ENCODE data around the gene TIPARP. TPM values are rescaled to one million over a fixed set of nuclear protein-coding genes. Genes with fewer than 3 reads are reported as not detected.

TIPARP gene
- polyA plus RNA-seq, 2 donors: 22.6 to 33.8 TPM

DNA sequence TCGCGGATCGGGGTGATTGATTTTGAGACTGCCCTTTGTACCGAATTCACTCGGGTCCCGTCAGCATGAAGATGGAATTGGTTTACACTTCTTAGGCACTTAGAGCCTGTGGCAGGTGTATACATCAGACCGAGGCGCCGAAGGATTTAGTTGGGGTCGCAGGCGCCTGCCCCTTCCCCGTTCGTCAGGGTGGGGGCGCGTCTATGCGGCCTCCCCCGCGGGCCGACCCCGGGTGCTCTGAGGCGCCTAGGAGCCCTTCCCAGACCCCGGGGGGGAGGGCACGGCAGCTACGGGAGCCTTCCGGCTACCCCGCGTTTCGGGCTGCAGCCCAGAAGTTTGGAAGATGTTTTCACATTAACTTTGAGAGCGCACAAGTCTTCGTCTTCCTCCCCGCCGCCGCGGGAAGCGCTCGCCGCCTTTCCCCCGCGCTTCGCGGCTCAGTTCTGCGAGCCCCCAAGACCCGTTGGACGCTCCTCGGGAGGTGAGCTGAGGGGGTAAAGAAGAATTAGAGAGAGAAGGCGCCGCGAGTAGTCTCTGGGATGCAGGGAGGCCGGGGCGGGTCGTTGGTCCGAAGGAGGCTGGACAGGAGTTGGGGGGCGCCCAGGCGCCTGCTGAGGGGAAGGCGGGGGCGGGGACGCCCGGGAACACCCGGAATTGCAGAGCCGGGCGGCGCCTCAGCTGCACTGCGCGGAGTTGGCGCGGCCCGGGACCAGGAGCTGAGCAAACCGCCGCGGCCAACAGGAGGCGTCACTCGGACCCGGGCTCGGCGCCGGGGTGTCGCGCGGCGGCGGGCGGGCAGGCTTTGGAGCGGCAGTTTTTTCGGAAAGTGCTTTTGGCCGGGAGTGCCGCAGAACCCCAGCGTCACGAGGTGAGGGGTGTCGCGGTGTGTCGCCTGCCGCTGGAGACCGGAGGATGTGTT, 780 bp downstream of the TIPARP start:
- WGBS, 2 donors: 0 to 1% methylated on average over 93 of the region's 93 CpGs
- H3K4me1 ChIP-seq (ENCODE audit: control insufficient read depth in 2 of 2, insufficient read depth in 2 of 2, low read length in 1 of 2): no peaks in the 10 kb centered on the region

DNA sequence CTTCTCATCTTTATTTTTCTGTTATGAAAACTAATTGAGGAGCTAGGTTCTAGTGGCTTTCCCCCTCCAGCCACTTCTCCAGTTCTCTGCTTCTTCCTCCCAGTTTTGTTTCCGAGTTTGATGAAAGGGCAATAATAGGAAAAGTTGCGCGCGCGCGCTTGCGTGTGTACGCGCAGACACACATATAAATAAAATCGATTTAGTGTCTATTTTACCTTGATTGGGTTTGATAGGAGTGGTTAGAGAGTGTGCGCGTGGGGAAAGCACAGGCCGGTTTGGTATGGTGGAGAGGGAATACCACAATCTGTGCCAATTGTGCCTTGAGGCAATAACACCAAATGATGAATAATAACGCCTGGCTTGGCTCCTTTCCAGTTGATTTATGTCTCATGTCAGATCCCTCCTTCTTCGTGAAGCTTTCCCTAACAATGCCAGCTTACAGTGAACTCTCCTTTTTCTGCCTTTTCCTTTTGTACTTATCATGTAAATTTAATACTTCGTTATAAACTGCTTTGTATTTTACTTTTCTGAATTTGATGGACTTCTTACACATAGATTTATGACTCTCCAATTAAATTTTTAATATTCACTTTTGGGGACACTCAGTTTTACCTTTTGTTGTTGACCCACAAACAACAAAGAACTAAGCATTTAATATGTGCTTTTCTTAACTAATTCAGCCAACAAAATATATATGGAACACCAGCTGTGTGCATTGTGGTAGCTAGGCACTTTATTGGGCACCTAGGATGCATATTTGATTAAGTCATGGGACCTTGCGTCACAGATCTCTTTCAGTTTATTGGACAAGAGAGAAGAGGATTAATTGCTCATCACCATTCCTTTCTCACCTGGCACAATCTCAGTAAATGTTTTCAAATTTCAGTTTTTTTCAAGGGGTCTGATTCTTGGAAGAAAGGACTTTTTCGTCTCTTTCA, 1.7 kb downstream of the TIPARP start:
- H3K9me3 ChIP-seq (ENCODE audit: control insufficient read depth in 2 of 2, insufficient read depth in 1 of 2, low read depth in 1 of 2, low read length in 1 of 2): no peaks in the 10 kb centered on the region
- WGBS, 2 donors: 10 to 12% methylated on average over 18 of the region's 18 CpGs
- no peaks in the 10 kb centered on the region for H3K4me1 ChIP-seq (ENCODE audit: control insufficient read depth in 2 of 2, insufficient read depth in 2 of 2, low read length in 1 of 2)
- peaks cover 4 to 7% of the 10 kb centered on the region in 2 donors for H3K36me3 ChIP-seq (ENCODE audit: control insufficient read depth in 2 of 2, insufficient read depth in 2 of 2, low read length in 1 of 2)
- H3K27ac ChIP-seq (ENCODE audit: low read depth in 2 of 2, low read length in 1 of 2): peak overlapping the region; percentile 95 to 96
- peak overlapping the region; percentile 68 to 96 for H3K4me3 ChIP-seq (ENCODE audit: low read depth in 1 of 2, low read length in 2 of 2)
- H3K27me3 ChIP-seq (ENCODE audit: control insufficient read depth in 1 of 2, insufficient read depth in 2 of 2, low read length in 2 of 2): no peaks in the 10 kb centered on the region

More for the DNA sequence above, 780 bp downstream of the TIPARP start:
- Histone ChIP-seq H3K27ac (ENCODE audit: low read depth in 2 of 2, low read length in 1 of 2) (peak overlapping the region; percentile 95 to 96), H3K36me3 (ENCODE audit: control insufficient read depth in 2 of 2, insufficient read depth in 2 of 2, low read length in 1 of 2) (peaks cover 4 to 7% of the 10 kb centered on the region in 2 donors), H3K9me3 (ENCODE audit: control insufficient read depth in 2 of 2, insufficient read depth in 1 of 2, low read depth in 1 of 2, low read length in 1 of 2) (no peaks in the 10 kb centered on the region), H3K4me3 (ENCODE audit: low read depth in 1 of 2, low read length in 2 of 2) (peak overlapping the region; percentile 68 to 96), H3K27me3 (ENCODE audit: control insufficient read depth in 1 of 2, insufficient read depth in 2 of 2, low read length in 2 of 2) (no peaks in the 10 kb centered on the region)

DNA sequence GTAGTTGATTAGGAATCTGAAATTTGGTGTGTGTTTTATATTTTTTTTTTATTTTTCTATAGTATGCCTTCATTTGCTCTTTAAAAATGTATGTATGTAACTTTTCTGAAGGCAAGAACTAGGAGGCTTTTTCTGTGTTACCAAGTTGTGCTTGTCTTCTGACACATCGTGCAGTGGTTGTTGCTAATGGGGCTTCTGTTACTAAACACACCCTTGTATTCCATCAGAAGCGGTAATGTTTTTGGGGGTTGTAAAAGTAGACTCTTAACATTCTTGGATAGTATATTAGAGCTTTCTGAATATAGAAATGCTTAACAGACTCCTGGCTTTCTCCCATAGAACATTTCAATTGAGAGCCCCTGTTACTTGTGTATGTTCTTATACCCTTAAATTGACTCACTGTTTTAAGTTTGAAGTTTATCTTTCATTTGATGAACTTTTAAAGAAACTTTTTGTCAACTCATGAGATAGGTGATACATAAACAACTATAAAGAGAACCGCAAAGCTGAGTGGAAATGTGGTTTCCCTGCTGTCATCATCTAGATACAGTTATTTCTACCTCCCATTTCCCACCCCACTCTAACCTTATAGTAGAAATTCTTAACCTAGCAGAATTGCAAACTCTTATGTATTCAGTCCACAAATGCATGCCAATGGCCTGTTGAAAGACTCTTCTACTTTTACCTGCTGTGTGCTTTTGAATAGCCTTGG, 2.5 kb downstream of the TIPARP start:
- no peak overlapping the region for H3K27ac ChIP-seq (ENCODE audit: low read depth in 2 of 2, low read length in 1 of 2)
- no peaks in the 10 kb centered on the region for H3K9me3 ChIP-seq (ENCODE audit: control insufficient read depth in 2 of 2, insufficient read depth in 1 of 2, low read depth in 1 of 2, low read length in 1 of 2)
- peaks cover 4 to 7% of the 10 kb centered on the region in 2 donors for H3K36me3 ChIP-seq (ENCODE audit: control insufficient read depth in 2 of 2, insufficient read depth in 2 of 2, low read length in 1 of 2)
- no peaks in the 10 kb centered on the region for H3K27me3 ChIP-seq (ENCODE audit: control insufficient read depth in 1 of 2, insufficient read depth in 2 of 2, low read length in 2 of 2)
- H3K4me3 ChIP-seq (ENCODE audit: low read depth in 1 of 2, low read length in 2 of 2): peak overlapping the region in 1 of 2 donors; percentile 68
- WGBS, 2 donors: 69% methylated on average over 3 of the region's 3 CpGs
- H3K4me1 ChIP-seq (ENCODE audit: control insufficient read depth in 2 of 2, insufficient read depth in 2 of 2, low read length in 1 of 2): no peaks in the 10 kb centered on the region

DNA sequence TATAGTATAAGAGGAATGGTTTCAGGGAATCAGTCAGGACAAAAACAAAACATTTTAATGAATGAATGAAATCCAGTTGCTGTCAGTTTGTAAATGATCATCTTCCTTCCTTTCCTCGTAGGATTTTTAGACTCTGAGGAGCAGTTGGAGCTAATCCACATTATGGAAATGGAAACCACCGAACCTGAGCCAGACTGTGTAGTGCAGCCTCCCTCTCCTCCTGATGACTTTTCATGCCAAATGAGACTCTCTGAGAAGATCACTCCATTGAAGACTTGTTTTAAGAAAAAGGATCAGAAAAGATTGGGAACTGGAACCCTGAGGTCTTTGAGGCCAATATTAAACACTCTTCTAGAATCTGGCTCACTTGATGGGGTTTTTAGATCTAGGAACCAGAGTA, 3.1 kb downstream of the TIPARP start:
- Histone ChIP-seq H3K27ac (ENCODE audit: low read depth in 2 of 2, low read length in 1 of 2) (no peak overlapping the region), H3K9me3 (ENCODE audit: control insufficient read depth in 2 of 2, insufficient read depth in 1 of 2, low read depth in 1 of 2, low read length in 1 of 2) (no peaks in the 10 kb centered on the region), H3K36me3 (ENCODE audit: control insufficient read depth in 2 of 2, insufficient read depth in 2 of 2, low read length in 1 of 2) (peaks cover 4 to 7% of the 10 kb centered on the region in 2 donors), H3K4me1 (ENCODE audit: control insufficient read depth in 2 of 2, insufficient read depth in 2 of 2, low read length in 1 of 2) (no peaks in the 10 kb centered on the region), H3K4me3 (ENCODE audit: low read depth in 1 of 2, low read length in 2 of 2) (peak overlapping the region in 1 of 2 donors; percentile 68), H3K27me3 (ENCODE audit: control insufficient read depth in 1 of 2, insufficient read depth in 2 of 2, low read length in 2 of 2) (no peaks in the 10 kb centered on the region)
- 27 to 28% methylated on average over 2 of the region's 2 CpGs for WGBS, 2 donors

DNA sequence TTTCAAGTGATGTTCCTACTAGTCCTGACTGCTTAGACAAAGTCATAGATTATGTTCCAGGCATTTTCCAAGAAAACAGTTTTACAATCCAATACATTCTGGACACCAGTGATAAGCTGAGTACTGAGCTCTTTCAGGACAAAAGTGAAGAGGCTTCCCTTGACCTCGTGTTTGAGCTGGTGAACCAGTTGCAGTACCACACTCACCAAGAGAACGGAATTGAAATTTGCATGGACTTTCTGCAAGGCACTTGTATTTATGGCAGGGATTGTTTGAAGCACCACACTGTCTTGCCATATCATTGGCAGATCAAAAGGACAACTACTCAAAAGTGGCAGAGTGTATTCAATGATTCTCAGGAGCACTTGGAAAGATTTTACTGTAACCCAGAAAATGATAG, 3.8 kb downstream of the TIPARP start:
- Histone ChIP-seq H3K27me3 (ENCODE audit: control insufficient read depth in 1 of 2, insufficient read depth in 2 of 2, low read length in 2 of 2) (no peaks in the 10 kb centered on the region), H3K36me3 (ENCODE audit: control insufficient read depth in 2 of 2, insufficient read depth in 2 of 2, low read length in 1 of 2) (peaks cover 4 to 7% of the 10 kb centered on the region in 2 donors), H3K4me3 (ENCODE audit: low read depth in 1 of 2, low read length in 2 of 2) (peak overlapping the region in 1 of 2 donors; percentile 16), H3K9me3 (ENCODE audit: control insufficient read depth in 2 of 2, insufficient read depth in 1 of 2, low read depth in 1 of 2, low read length in 1 of 2) (no peaks in the 10 kb centered on the region), H3K27ac (ENCODE audit: low read depth in 2 of 2, low read length in 1 of 2) (no peak overlapping the region), H3K4me1 (ENCODE audit: control insufficient read depth in 2 of 2, insufficient read depth in 2 of 2, low read length in 1 of 2) (no peaks in the 10 kb centered on the region)
- WGBS, 2 donors: 90 to 91% methylated on average over 2 of the region's 2 CpGs

DNA sequence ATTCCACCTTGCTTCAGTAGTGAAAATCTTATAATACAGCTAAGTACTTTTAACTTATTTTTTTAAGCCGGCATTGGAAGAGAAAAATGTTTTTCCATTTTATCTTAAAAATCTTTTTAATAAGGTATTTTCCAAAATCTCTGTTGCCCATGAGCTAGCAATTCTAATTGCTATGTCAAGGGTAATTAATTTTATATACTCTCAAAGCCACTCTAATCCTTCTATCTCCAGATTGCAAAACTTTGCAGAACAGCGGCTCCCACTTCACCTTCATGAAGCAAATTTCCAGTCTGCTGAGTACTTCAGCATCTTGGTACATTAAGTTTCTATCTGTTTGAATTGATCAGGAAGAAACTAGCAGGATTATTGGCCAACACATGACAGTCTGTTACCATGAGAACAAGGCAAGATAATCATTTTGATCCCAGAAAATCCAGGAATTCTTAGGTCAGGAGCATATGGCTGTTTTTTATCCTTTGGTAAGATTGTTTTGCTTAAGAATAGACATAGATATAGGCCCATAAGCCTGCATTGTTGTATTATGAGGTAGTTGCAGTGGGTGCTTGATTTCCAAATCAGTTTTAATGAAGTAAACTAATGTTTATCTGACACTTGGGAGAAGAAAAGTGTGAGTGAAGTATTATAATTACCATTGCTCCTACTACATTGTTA, 6.0 kb downstream of the TIPARP start:
- 74 to 81% methylated on average over 2 of the region's 2 CpGs for WGBS, 2 donors
- no peaks in the 10 kb centered on the region for H3K4me1 ChIP-seq (ENCODE audit: control insufficient read depth in 2 of 2, insufficient read depth in 2 of 2, low read length in 1 of 2)

DNA sequence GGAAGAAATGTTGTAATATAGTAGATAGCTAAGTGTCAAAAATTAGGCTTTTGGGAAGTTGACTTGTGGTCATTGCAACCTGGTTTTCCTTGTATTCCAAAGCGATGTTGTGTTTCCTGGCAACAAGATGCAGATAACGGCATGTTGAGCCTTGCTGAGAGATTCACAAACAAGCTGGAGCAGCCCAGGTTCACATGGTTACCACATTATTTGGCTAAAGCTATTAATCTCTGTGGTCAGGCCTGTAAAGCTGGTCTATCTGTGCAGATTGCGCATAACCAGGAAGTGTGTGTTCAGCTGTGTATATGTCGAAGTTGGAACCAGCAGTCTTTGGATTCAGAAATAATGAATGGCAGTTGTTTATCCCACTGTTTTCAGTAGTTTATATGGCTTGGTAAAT, 6.6 kb downstream of the TIPARP start:
- Histone ChIP-seq H3K4me1 (ENCODE audit: control insufficient read depth in 2 of 2, insufficient read depth in 2 of 2, low read length in 1 of 2) (peaks cover 0 to 3% of the 10 kb centered on the region in 2 donors), H3K9me3 (ENCODE audit: control insufficient read depth in 2 of 2, insufficient read depth in 1 of 2, low read depth in 1 of 2, low read length in 1 of 2) (no peaks in the 10 kb centered on the region), H3K27me3 (ENCODE audit: control insufficient read depth in 1 of 2, insufficient read depth in 2 of 2, low read length in 2 of 2) (no peaks in the 10 kb centered on the region), H3K27ac (ENCODE audit: low read depth in 2 of 2, low read length in 1 of 2) (peak overlapping the region in 1 of 2 donors; percentile 22), H3K4me3 (ENCODE audit: low read depth in 1 of 2, low read length in 2 of 2) (peak overlapping the region in 1 of 2 donors; percentile 15), H3K36me3 (ENCODE audit: control insufficient read depth in 2 of 2, insufficient read depth in 2 of 2, low read length in 1 of 2) (peaks cover 4 to 7% of the 10 kb centered on the region in 2 donors)
- 15 to 23% methylated on average over 4 of the region's 4 CpGs for WGBS, 2 donors

More for the DNA sequence above, 6.0 kb downstream of the TIPARP start:
- Histone ChIP-seq H3K9me3 (ENCODE audit: control insufficient read depth in 2 of 2, insufficient read depth in 1 of 2, low read depth in 1 of 2, low read length in 1 of 2) (no peaks in the 10 kb centered on the region), H3K4me3 (ENCODE audit: low read depth in 1 of 2, low read length in 2 of 2) (peak overlapping the region in 1 of 2 donors; percentile 3), H3K36me3 (ENCODE audit: control insufficient read depth in 2 of 2, insufficient read depth in 2 of 2, low read length in 1 of 2) (peaks cover 4 to 7% of the 10 kb centered on the region in 2 donors), H3K27me3 (ENCODE audit: control insufficient read depth in 1 of 2, insufficient read depth in 2 of 2, low read length in 2 of 2) (no peaks in the 10 kb centered on the region), H3K27ac (ENCODE audit: low read depth in 2 of 2, low read length in 1 of 2) (peak overlapping the region in 1 of 2 donors; percentile 27)

DNA sequence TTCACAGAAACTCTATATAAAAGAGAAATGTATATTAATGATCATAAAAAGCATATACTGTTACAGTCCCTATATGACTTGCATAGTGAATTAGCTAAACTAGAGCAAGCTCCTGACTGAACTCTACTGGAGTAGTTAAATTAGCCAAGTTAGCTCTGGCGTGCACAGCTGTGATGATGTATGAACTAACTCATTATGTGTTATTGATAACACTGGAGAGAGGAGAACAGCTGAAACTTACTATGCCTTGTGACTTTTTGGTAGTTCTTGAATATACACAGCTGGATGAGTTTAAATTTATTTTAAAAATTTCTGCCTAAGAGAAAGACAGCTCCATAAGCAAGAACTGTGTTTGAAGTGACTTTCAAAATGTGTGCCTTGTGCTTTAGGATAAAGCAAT, 8.1 kb downstream of the TIPARP start:
- H3K9me3 ChIP-seq (ENCODE audit: control insufficient read depth in 2 of 2, insufficient read depth in 1 of 2, low read depth in 1 of 2, low read length in 1 of 2): no peaks in the 10 kb centered on the region
- H3K27me3 ChIP-seq (ENCODE audit: control insufficient read depth in 1 of 2, insufficient read depth in 2 of 2, low read length in 2 of 2): no peaks in the 10 kb centered on the region
- peaks cover 4 to 7% of the 10 kb centered on the region in 2 donors for H3K36me3 ChIP-seq (ENCODE audit: control insufficient read depth in 2 of 2, insufficient read depth in 2 of 2, low read length in 1 of 2)
- peaks cover 0 to 3% of the 10 kb centered on the region in 2 donors for H3K4me1 ChIP-seq (ENCODE audit: control insufficient read depth in 2 of 2, insufficient read depth in 2 of 2, low read length in 1 of 2)
- no peak overlapping the region for H3K4me3 ChIP-seq (ENCODE audit: low read depth in 1 of 2, low read length in 2 of 2)
- no peak overlapping the region for H3K27ac ChIP-seq (ENCODE audit: low read depth in 2 of 2, low read length in 1 of 2)
- WGBS, 2 donors: 54 to 55% methylated on average over 1 of the region's 1 CpG

Measured in esophagus (tissue), 2 donors.